HFF-Myc (cell line): ENCODE data around the gene PPP1R37.

Experiments used
- DNase-seq: peaks from one replicate; pipeline ENCODE4 v3.0.0-alpha.2; 2011; ENCODE audit warnings: low read depth; ENCODE audit errors: extremely low read depth
- H3K4me3 ChIP-seq: replicated peaks from 2 replicates; pipeline ENCODE4 v1.5.1; 2011; ENCODE audit warnings: low read depth, mild to moderate bottlenecking, control low read depth, low read length
- CTCF ChIP-seq: IDR thresholded peaks from 2 replicates; pipeline ENCODE4 v1.5.1; 2012; ENCODE audit warnings: mild to moderate bottlenecking, low read depth, low read length, control low read depth; ENCODE audit errors: missing control alignments

PPP1R37 gene

GRCh38 chr19:45087531-45087930 is 5.4 kb upstream of the PPP1R37 start:
- TF ChIP-seq CTCF: no peak
- H3K4me3 ChIP-seq: no peak overlapping the region
- no peak for DNase-seq

GRCh38 chr19:45090034-45090433 is 2.9 kb upstream of the PPP1R37 start:
- no peak for DNase-seq
- no peak overlapping the region for H3K4me3 ChIP-seq
- no peak for TF ChIP-seq CTCF

- no peak for DNase-seq
- H3K4me3 ChIP-seq: peak overlapping the region; percentile 40; the same call in 1 of the 2 replicates
- no peak for TF ChIP-seq CTCF
Measured at GRCh38 chr19:45090606-45091005, 2.4 kb upstream of the PPP1R37 start.

- no peak for TF ChIP-seq CTCF
- H3K4me3 ChIP-seq: peak overlapping the region; percentile 98
- peak; percentile 96 for DNase-seq
Measured at GRCh38 chr19:45091031-45091923, 1.7 kb upstream of the PPP1R37 start.

GRCh38 chr19:45094137-45094536 is 1.2 kb downstream of the PPP1R37 start:
- no peak for DNase-seq
- TF ChIP-seq CTCF: no peak
- H3K4me3 ChIP-seq: peak overlapping the region; percentile 98

- peak overlapping the region; percentile 98 for H3K4me3 ChIP-seq
- no peak for TF ChIP-seq CTCF
- DNase-seq: no peak
Measured at GRCh38 chr19:45094707-45095106, 1.7 kb downstream of the PPP1R37 start.
